Neural crest cell (in vitro differentiated cells): ENCODE results near the gene UGT1A9. TPM values are rescaled to one million over a fixed set of nuclear protein-coding genes. Genes with fewer than 3 reads are reported as not detected.
"Not testable (repeated sequence)": the region's sequence is repeated elsewhere in the genome, so short reads cannot be mapped to it uniquely, and the experiment has no call there.

Experiments used
- DNase-seq: peaks from one replicate; pipeline ENCODE4 v3.0.0; 2021; ENCODE audit warnings: low read depth, mixed read lengths, low spot score
- H3K27ac Mint-ChIP-seq: one replicate; pipeline ENCODE4 v1.8.0; 2021; ENCODE audit warnings: mild to moderate bottlenecking, mixed read lengths; ENCODE audit not compliant: unreplicated experiment
- H3K27me3 Mint-ChIP-seq: 2 replicates; pipeline ENCODE4 v1.8.0; 2021; ENCODE audit warnings: low read depth, mild to moderate bottlenecking, mixed read lengths
- H3K36me3 Mint-ChIP-seq: 2 replicates; pipeline ENCODE4 v1.8.0; 2021; ENCODE audit warnings: low read depth, mild to moderate bottlenecking, mixed read lengths
- H3K4me1 Mint-ChIP-seq: 2 replicates; pipeline ENCODE4 v1.8.0; 2021; ENCODE audit warnings: mixed read lengths
- H3K4me3 Mint-ChIP-seq: one replicate; pipeline ENCODE4 v1.8.0; 2021; ENCODE audit warnings: mild to moderate bottlenecking, mixed read lengths
- H3K9me3 Mint-ChIP-seq: 2 replicates; pipeline ENCODE4 v1.8.0; 2021; ENCODE audit warnings: mixed read lengths
- CTCF ChIP-seq: fragments of 200-600 bp; sonication (generic); conservative IDR thresholded peaks from 2 replicates; pipeline ENCODE4 v1.5.0; 2021; ENCODE audit warnings: antibody characterized with exemption, mild to moderate bottlenecking
- total RNA-seq: library from RNA; stranded (reverse); gene quantifications from 2 replicates; pipeline ENCODE4 v1.2.1, GENCODE V29; 2021

The UGT1A9 gene
- total RNA-seq, 1 donor from 2014 or later, result not detected

GRCh38 chr2:233643128-233643527, 28.6 kb upstream of the UGT1A9 start:
- no peak overlapping the region for H3K27ac Mint-ChIP-seq
- H3K4me1 Mint-ChIP-seq, result no peaks in the 10 kb centered on the region
- TF ChIP-seq CTCF, result peak; percentile 14
- DNase-seq, result no peak
- H3K4me3 Mint-ChIP-seq, result no peak overlapping the region
- H3K9me3 Mint-ChIP-seq, result peaks cover 24% of the 10 kb centered on the region
- H3K36me3 Mint-ChIP-seq, result peaks cover 9% of the 10 kb centered on the region
- H3K27me3 Mint-ChIP-seq, result peaks cover 7% of the 10 kb centered on the region

GRCh38 chr2:233646033-233646432, 25.7 kb upstream of the UGT1A9 start:
- H3K27me3 Mint-ChIP-seq, H3K4me1 Mint-ChIP-seq, H3K4me3 Mint-ChIP-seq, DNase-seq, H3K27ac Mint-ChIP-seq, H3K36me3 Mint-ChIP-seq: not testable (repeated sequence)
- peaks cover 24% of the 10 kb centered on the region for H3K9me3 Mint-ChIP-seq

- Mint-ChIP-seq H3K9me3 (peaks cover 14% of the 10 kb centered on the region), H3K36me3 (peaks cover 9% of the 10 kb centered on the region), H3K27me3 (no peaks in the 10 kb centered on the region), H3K27ac (no peak overlapping the region), H3K4me3 (no peak overlapping the region), H3K4me1 (no peaks in the 10 kb centered on the region)
- no peak for TF ChIP-seq CTCF
- no peak for DNase-seq
These were observed 20.7 kb upstream of the UGT1A9 start for GRCh38 chr2:233650981-233651380.

- peaks cover 8% of the 10 kb centered on the region for H3K36me3 Mint-ChIP-seq
- H3K27ac Mint-ChIP-seq, result no peak overlapping the region
- TF ChIP-seq CTCF, result no peak
- H3K9me3 Mint-ChIP-seq, result peaks cover 13% of the 10 kb centered on the region
- DNase-seq, result no peak
- no peaks in the 10 kb centered on the region for H3K27me3 Mint-ChIP-seq
- no peaks in the 10 kb centered on the region for H3K4me1 Mint-ChIP-seq
- no peak overlapping the region for H3K4me3 Mint-ChIP-seq
These were observed 20.3 kb upstream of the UGT1A9 start for GRCh38 chr2:233651430-233651829.

- DNase-seq, result no peak
- Mint-ChIP-seq H3K27me3 (peaks cover 5% of the 10 kb centered on the region), H3K36me3 (no peaks in the 10 kb centered on the region), H3K4me1 (no peaks in the 10 kb centered on the region), H3K4me3 (no peak overlapping the region), H3K27ac (no peak overlapping the region), H3K9me3 (no peaks in the 10 kb centered on the region)
- no peak for TF ChIP-seq CTCF
These were observed 17.2 kb upstream of the UGT1A9 start for GRCh38 chr2:233654501-233654900.

- Mint-ChIP-seq H3K27ac (no peak overlapping the region), H3K4me3 (no peak overlapping the region), H3K9me3 (no peaks in the 10 kb centered on the region), H3K27me3 (peaks cover 9% of the 10 kb centered on the region), H3K36me3 (no peaks in the 10 kb centered on the region), H3K4me1 (no peaks in the 10 kb centered on the region)
- DNase-seq, result no peak
- no peak for TF ChIP-seq CTCF
These were observed 16.7 kb upstream of the UGT1A9 start for GRCh38 chr2:233655043-233655442.

GRCh38 chr2:233655943-233656342, 15.8 kb upstream of the UGT1A9 start:
- not testable (repeated sequence) for H3K4me3 Mint-ChIP-seq, H3K36me3 Mint-ChIP-seq, H3K9me3 Mint-ChIP-seq, H3K4me1 Mint-ChIP-seq, DNase-seq, H3K27ac Mint-ChIP-seq
- peaks cover 13% of the 10 kb centered on the region for H3K27me3 Mint-ChIP-seq
